ENCODE measurements around the gene CDK17.

- no peak for TF ChIP-seq CTCF (IDR thresholded peaks at IDR 0.05)
- TF ChIP-seq POLR2A (IDR thresholded peaks at IDR 0.05): no peak
- no peak for TF ChIP-seq EP300 (IDR thresholded peaks at IDR 0.05)
Measured at GRCh38 chr12:96354326-96354725, 45.9 kb downstream of the CDK17 start.
